Measurements from ENCODE around the gene PEX16. TPM values are rescaled to one million over a fixed set of nuclear protein-coding genes. Genes with fewer than 3 reads are reported as not detected.

The PEX16 gene
- total RNA-seq, 1 experiment from 2014 or later: 33.2 TPM

DNA sequence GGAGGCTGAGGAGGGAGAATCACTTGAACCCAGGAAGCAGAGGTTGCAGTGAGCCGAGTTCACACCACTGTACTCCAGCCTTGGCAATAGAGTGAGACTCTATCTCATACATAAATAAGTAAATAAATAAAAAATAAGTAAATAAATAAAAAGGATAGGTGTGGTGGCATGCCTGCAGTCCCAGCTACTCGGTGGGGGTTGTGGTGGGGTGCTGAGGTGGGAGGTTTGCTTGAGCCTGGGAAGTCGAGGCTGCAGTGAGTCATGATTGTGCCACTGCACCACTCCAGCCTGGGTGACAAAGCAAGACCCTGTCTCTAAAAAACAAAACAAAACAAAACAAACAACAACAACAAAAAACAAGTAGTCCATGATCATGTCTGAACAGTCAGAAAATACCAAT, 7.9 kb upstream of the PEX16 start:
- TF ChIP-seq, protein P1, sequence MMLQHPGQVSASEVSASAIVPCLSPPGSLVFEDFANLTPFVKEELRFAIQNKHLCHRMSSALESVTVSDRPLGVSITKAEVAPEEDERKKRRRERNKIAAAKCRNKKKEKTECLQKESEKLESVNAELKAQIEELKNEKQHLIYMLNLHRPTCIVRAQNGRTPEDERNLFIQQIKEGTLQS (IDR thresholded peaks at IDR 0.05): no peak
- TF ChIP-seq ZFX (IDR thresholded peaks at IDR 0.05) (no peak), SRF (IDR thresholded peaks at IDR 0.05; ENCODE audit: low read depth) (no peak), POLR2A (IDR thresholded peaks at IDR 0.05; ENCODE audit: borderline replicate concordance, extremely low read depth, insufficient read depth, insufficient read length) (no peak), CBX3 (IDR thresholded peaks at IDR 0.05; ENCODE audit: low read depth) (no peak), ELF1 (IDR thresholded peaks at IDR 0.05; ENCODE audit: borderline replicate concordance, low read depth) (no peak), EZH2phosphoT487 (IDR thresholded peaks at IDR 0.05; ENCODE audit: borderline replicate concordance) (no peak), SIN3A (IDR thresholded peaks at IDR 0.05; ENCODE audit: low read depth) (no peak), YY1 (IDR thresholded peaks at IDR 0.05; ENCODE audit: extremely low read depth, insufficient replicate concordance, low read depth, low read length) (no peak), JUND (IDR thresholded peaks at IDR 0.05) (no peak), SP1 (IDR thresholded peaks at IDR 0.05; ENCODE audit: low read depth) (no peak), FOSL1 (IDR thresholded peaks at IDR 0.05; ENCODE audit: low read depth) (no peak)
- TF ChIP-seq, protein P2, sequence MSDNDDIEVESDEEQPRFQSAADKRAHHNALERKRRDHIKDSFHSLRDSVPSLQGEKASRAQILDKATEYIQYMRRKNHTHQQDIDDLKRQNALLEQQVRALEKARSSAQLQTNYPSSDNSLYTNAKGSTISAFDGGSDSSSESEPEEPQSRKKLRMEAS (IDR thresholded peaks at IDR 0.05): no peak
- ATAC-seq (no peak), DNase-seq (ENCODE audit: low read depth, low spot score) (no peak)
- no peaks in the 10 kb centered on the region for H4K20me1 ChIP-seq (ENCODE audit: insufficient read depth)
- intact Hi-C loops (cut with micrococcal nuclease): no loop called here
- H2AFZ ChIP-seq (ENCODE audit: low read depth, low read length, poor library complexity, severe bottlenecking): no peak overlapping the region
- no peaks in the 10 kb centered on the region for H3K9me3 ChIP-seq (ENCODE audit: control insufficient read depth in 1 of 2, insufficient read depth in 1 of 2, low read depth in 1 of 2, low read length in 2 of 2)
- H3K4me2 ChIP-seq (ENCODE audit: low read length): no peak overlapping the region
- H3K36me3 ChIP-seq (ENCODE audit: control insufficient read depth in 1 of 2, insufficient read depth in 2 of 2, low read length in 2 of 2): peaks cover 0 to 32% of the 10 kb centered on the region in 2 experiments
- no peak overlapping the region for H3K9ac ChIP-seq (ENCODE audit: low read length)
- CTCF ChIA-PET: no interaction called here
- H3K27me3 ChIP-seq (ENCODE audit: insufficient read depth, low read length): no peaks in the 10 kb centered on the region
- H3K4me1 ChIP-seq (ENCODE audit: control insufficient read depth in 1 of 2, insufficient read depth in 2 of 2, low read length in 2 of 2): peaks cover 11 to 24% of the 10 kb centered on the region in 2 experiments
- H3K9me2 ChIP-seq (ENCODE audit: insufficient read depth): no peaks in the 10 kb centered on the region
- no peak overlapping the region for H3K4me3 ChIP-seq (replicated peaks in 1 of 2; ENCODE audit: low read depth in 1 of 2, low read length in 2 of 2)
- RAD21 ChIA-PET (ENCODE audit: low non-redundant PET in 1 of 2, low total read pairs in 2 of 2, uncharacterized antibody in 2 of 2, unreplicated experiment in 2 of 2): no interaction called here
- no TSS peak for BruUV-seq (replicated peaks)
- POLR2A ChIA-PET: no interaction called here
- no peak overlapping the region for H3K27ac ChIP-seq (ENCODE audit: low read depth, low read length)
- peaks cover 14% of the 10 kb centered on the region for H3K79me2 ChIP-seq (ENCODE audit: insufficient read depth, low read length)

DNA sequence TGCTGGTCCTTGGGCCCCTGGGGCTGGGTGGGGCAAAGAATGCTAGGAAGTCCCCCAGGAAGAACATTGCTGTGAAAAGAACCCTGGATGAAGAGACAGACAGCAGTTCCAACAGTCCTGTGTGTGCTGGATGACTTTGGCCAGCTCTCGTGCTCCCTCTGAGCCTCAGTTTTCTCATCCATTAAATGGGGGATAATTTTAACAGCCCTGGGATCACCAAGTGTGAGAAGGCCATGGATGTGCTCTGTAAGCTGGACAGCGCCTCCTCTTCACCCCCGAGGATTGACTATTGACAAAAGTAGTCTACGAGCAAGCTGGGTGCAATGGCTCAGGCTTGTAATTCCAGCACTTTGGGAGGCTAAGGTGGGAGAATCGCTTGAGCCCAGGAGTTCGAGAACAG, 7.2 kb upstream of the PEX16 start:
- no peak for DNase-seq (ENCODE audit: low read depth, low spot score)
- Histone ChIP-seq H4K20me1 (ENCODE audit: insufficient read depth) (no peaks in the 10 kb centered on the region), H2AFZ (ENCODE audit: low read depth, low read length, poor library complexity, severe bottlenecking) (no peak overlapping the region), H3K4me3 (replicated peaks in 1 of 2; ENCODE audit: low read depth in 1 of 2, low read length in 2 of 2) (no peak overlapping the region), H3K4me1 (ENCODE audit: control insufficient read depth in 1 of 2, insufficient read depth in 2 of 2, low read length in 2 of 2) (peaks cover 11 to 21% of the 10 kb centered on the region in 2 experiments), H3K9ac (ENCODE audit: low read length) (no peak overlapping the region), H3K9me2 (ENCODE audit: insufficient read depth) (no peaks in the 10 kb centered on the region), H3K27me3 (ENCODE audit: insufficient read depth, low read length) (no peaks in the 10 kb centered on the region), H3K9me3 (ENCODE audit: control insufficient read depth in 1 of 2, insufficient read depth in 1 of 2, low read depth in 1 of 2, low read length in 2 of 2) (no peaks in the 10 kb centered on the region), H3K36me3 (ENCODE audit: control insufficient read depth in 1 of 2, insufficient read depth in 2 of 2, low read length in 2 of 2) (peaks cover 0 to 32% of the 10 kb centered on the region in 2 experiments), H3K27ac (ENCODE audit: low read depth, low read length) (no peak overlapping the region), H3K4me2 (ENCODE audit: low read length) (no peak overlapping the region), H3K79me2 (ENCODE audit: insufficient read depth, low read length) (peaks cover 14% of the 10 kb centered on the region)
- ChIA-PET RAD21 (ENCODE audit: low non-redundant PET in 1 of 2, low total read pairs in 2 of 2, uncharacterized antibody in 2 of 2, unreplicated experiment in 2 of 2) (no interaction called here), POLR2A (no interaction called here), CTCF (no interaction called here)
- ATAC-seq: no peak
- no TSS peak for BruUV-seq (replicated peaks)
- intact Hi-C loops (cut with micrococcal nuclease): no loop called here
- TF ChIP-seq CBX3 (IDR thresholded peaks at IDR 0.05; ENCODE audit: low read depth) (no peak), SRF (IDR thresholded peaks at IDR 0.05; ENCODE audit: low read depth) (no peak), EZH2phosphoT487 (IDR thresholded peaks at IDR 0.05; ENCODE audit: borderline replicate concordance) (no peak), FOSL1 (IDR thresholded peaks at IDR 0.05; ENCODE audit: low read depth) (no peak), ZFX (IDR thresholded peaks at IDR 0.05) (no peak), ZNF274 (IDR thresholded peaks at IDR 0.05; ENCODE audit: low read depth, low read length) (no peak), RAD21 (IDR thresholded peaks at IDR 0.05; ENCODE audit: low read depth) (no peak), SIN3A (IDR thresholded peaks at IDR 0.05; ENCODE audit: low read depth) (no peak), POLR2A (IDR thresholded peaks at IDR 0.05; ENCODE audit: borderline replicate concordance, extremely low read depth, insufficient read depth, insufficient read length) (no peak)
- TF ChIP-seq, protein P1 (IDR thresholded peaks at IDR 0.05): no peak
- TF ChIP-seq, protein P3, sequence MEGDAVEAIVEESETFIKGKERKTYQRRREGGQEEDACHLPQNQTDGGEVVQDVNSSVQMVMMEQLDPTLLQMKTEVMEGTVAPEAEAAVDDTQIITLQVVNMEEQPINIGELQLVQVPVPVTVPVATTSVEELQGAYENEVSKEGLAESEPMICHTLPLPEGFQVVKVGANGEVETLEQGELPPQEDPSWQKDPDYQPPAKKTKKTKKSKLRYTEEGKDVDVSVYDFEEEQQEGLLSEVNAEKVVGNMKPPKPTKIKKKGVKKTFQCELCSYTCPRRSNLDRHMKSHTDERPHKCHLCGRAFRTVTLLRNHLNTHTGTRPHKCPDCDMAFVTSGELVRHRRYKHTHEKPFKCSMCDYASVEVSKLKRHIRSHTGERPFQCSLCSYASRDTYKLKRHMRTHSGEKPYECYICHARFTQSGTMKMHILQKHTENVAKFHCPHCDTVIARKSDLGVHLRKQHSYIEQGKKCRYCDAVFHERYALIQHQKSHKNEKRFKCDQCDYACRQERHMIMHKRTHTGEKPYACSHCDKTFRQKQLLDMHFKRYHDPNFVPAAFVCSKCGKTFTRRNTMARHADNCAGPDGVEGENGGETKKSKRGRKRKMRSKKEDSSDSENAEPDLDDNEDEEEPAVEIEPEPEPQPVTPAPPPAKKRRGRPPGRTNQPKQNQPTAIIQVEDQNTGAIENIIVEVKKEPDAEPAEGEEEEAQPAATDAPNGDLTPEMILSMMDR (IDR thresholded peaks at IDR 0.05 in 2 of 3, conservative IDR thresholded peaks at IDR 0.05 in 1 of 3; ENCODE audit: borderline replicate concordance in 1 of 3, insufficient read depth in 1 of 3, low read depth in 2 of 3, low read length in 2 of 3): no peak
